SJSA1 (cell line): ENCODE results near the gene REPS1. TPM values are rescaled to one million over a fixed set of nuclear protein-coding genes. Genes with fewer than 3 reads are reported as not detected.

Experiments used
- DNase-seq, 2 experiments: peaks; one replicate each; pipeline ENCODE4 v3.0.0-alpha.2; 2015 to 2020; ENCODE audit warnings: low spot score in 2 of 2, low read depth in 1 of 2
- H3K27ac ChIP-seq: fragments of 250-450 bp; sonication (Bioruptor Pico); 2 replicates; pipeline ENCODE4 v1.5.1; 2020; ENCODE audit warnings: mild to moderate bottlenecking, moderate library complexity
- H3K27me3 ChIP-seq: fragments of 250-450 bp; sonication (Bioruptor Pico); replicated peaks from 2 replicates; pipeline ENCODE4 v1.5.1; 2020; ENCODE audit warnings: mild to moderate bottlenecking, moderate library complexity
- H3K36me3 ChIP-seq: fragments of 250-450 bp; sonication (Bioruptor Pico); 2 replicates; pipeline ENCODE4 v1.5.1; 2020; ENCODE audit warnings: mild to moderate bottlenecking
- H3K4me1 ChIP-seq: fragments of 250-450 bp; sonication (Bioruptor Pico); replicated peaks from 2 replicates; pipeline ENCODE4 v1.6.1; 2021; ENCODE audit warnings: mild to moderate bottlenecking
- H3K4me3 ChIP-seq: fragments of 250-450 bp; sonication (Bioruptor Pico); 2 replicates; pipeline ENCODE4 v1.5.1; 2020; ENCODE audit warnings: mild to moderate bottlenecking
- H3K9me3 ChIP-seq: fragments of 250-450 bp; sonication (Bioruptor Pico); replicated peaks from 2 replicates; pipeline ENCODE4 v1.5.1; 2020; ENCODE audit warnings: mild to moderate bottlenecking
- total RNA-seq: library from RNA; depleted of rRNA; stranded (reverse); fragments of >200 nt; shearing (Covaris generic); gene quantifications from 2 replicates; pipeline ENCODE4 v1.2.3, GENCODE V29; 2014

REPS1 gene
- total RNA-seq, 1 experiment from 2014 or later = 27.1 TPM

- no peaks in the 10 kb centered on the region for H3K27me3 ChIP-seq
- H3K27ac ChIP-seq = no peak overlapping the region
- H3K36me3 ChIP-seq = peaks cover 34% of the 10 kb centered on the region
- no peaks in the 10 kb centered on the region for H3K9me3 ChIP-seq
- H3K4me3 ChIP-seq = no peak overlapping the region
- DNase-seq = no peak
- H3K4me1 ChIP-seq = no peaks in the 10 kb centered on the region
Measured at GRCh38 chr6:138914701-138915100, 73.4 kb downstream of the REPS1 start.

GRCh38 chr6:138912308-138912707 lies 75.7 kb downstream of the REPS1 start:
- peaks cover 40% of the 10 kb centered on the region for H3K36me3 ChIP-seq
- H3K4me1 ChIP-seq = no peaks in the 10 kb centered on the region
- H3K27me3 ChIP-seq = no peaks in the 10 kb centered on the region
- no peak overlapping the region for H3K27ac ChIP-seq
- H3K9me3 ChIP-seq = no peaks in the 10 kb centered on the region
- no peak overlapping the region for H3K4me3 ChIP-seq
- DNase-seq = no peak

GRCh38 chr6:138909975-138910374 lies 78.1 kb downstream of the REPS1 start:
- peaks cover 45% of the 10 kb centered on the region for H3K36me3 ChIP-seq
- no peaks in the 10 kb centered on the region for H3K27me3 ChIP-seq
- no peak for DNase-seq
- H3K4me3 ChIP-seq = no peak overlapping the region
- H3K27ac ChIP-seq = no peak overlapping the region
- H3K4me1 ChIP-seq = no peaks in the 10 kb centered on the region
- H3K9me3 ChIP-seq = no peaks in the 10 kb centered on the region

- Histone ChIP-seq H3K36me3 (peaks cover 45% of the 10 kb centered on the region), H3K4me3 (no peak overlapping the region), H3K4me1 (no peaks in the 10 kb centered on the region), H3K9me3 (no peaks in the 10 kb centered on the region), H3K27me3 (no peaks in the 10 kb centered on the region), H3K27ac (no peak overlapping the region)
- DNase-seq = no peak
Measured at GRCh38 chr6:138909511-138909910, 78.5 kb downstream of the REPS1 start.

GRCh38 chr6:138907167-138907566 lies 80.9 kb downstream of the REPS1 start:
- no peaks in the 10 kb centered on the region for H3K9me3 ChIP-seq
- H3K4me1 ChIP-seq = no peaks in the 10 kb centered on the region
- peaks cover 44% of the 10 kb centered on the region for H3K36me3 ChIP-seq
- H3K27me3 ChIP-seq = no peaks in the 10 kb centered on the region
- DNase-seq = no peak
- no peak overlapping the region for H3K27ac ChIP-seq
- no peak overlapping the region for H3K4me3 ChIP-seq

GRCh38 chr6:138897031-138897430 lies 91.0 kb downstream of the REPS1 start:
- Histone ChIP-seq H3K27ac (no peak overlapping the region), H3K4me1 (peaks cover 1% of the 10 kb centered on the region; the same call in 1 of the 2 replicates), H3K36me3 (no peaks in the 10 kb centered on the region), H3K27me3 (no peaks in the 10 kb centered on the region), H3K4me3 (no peak overlapping the region), H3K9me3 (no peaks in the 10 kb centered on the region)
- no peak for DNase-seq

GRCh38 chr6:138896104-138896756 lies 91.8 kb downstream of the REPS1 start:
- Histone ChIP-seq H3K4me1 (peaks cover 4% of the 10 kb centered on the region; the same call in 1 of the 2 replicates), H3K27ac (no peak overlapping the region), H3K36me3 (no peaks in the 10 kb centered on the region), H3K4me3 (no peak overlapping the region), H3K27me3 (no peaks in the 10 kb centered on the region), H3K9me3 (no peaks in the 10 kb centered on the region)
- no peak for DNase-seq

GRCh38 chr6:138891255-138891986 lies 96.6 kb downstream of the REPS1 start:
- no peaks in the 10 kb centered on the region for H3K27me3 ChIP-seq
- H3K36me3 ChIP-seq = no peaks in the 10 kb centered on the region
- peak in 1 of 2 experiments; percentile 11 for DNase-seq
- no peaks in the 10 kb centered on the region for H3K9me3 ChIP-seq
- no peak overlapping the region for H3K4me3 ChIP-seq
- peaks cover 4% of the 10 kb centered on the region; the same call in 1 of the 2 replicates for H3K4me1 ChIP-seq
- H3K27ac ChIP-seq = no peak overlapping the region

- Histone ChIP-seq H3K4me1 (no peaks in the 10 kb centered on the region), H3K27me3 (no peaks in the 10 kb centered on the region), H3K36me3 (no peaks in the 10 kb centered on the region), H3K9me3 (no peaks in the 10 kb centered on the region), H3K4me3 (no peak overlapping the region), H3K27ac (no peak overlapping the region)
- DNase-seq = no peak
Measured at GRCh38 chr6:138885156-138885819, 102.8 kb downstream of the REPS1 start.

- no peaks in the 10 kb centered on the region for H3K27me3 ChIP-seq
- no peaks in the 10 kb centered on the region for H3K4me1 ChIP-seq
- no peak overlapping the region for H3K27ac ChIP-seq
- H3K9me3 ChIP-seq = no peaks in the 10 kb centered on the region
- no peak overlapping the region for H3K4me3 ChIP-seq
- no peak for DNase-seq
- H3K36me3 ChIP-seq = no peaks in the 10 kb centered on the region
Measured at GRCh38 chr6:138882369-138883017, 105.6 kb downstream of the REPS1 start.

GRCh38 chr6:138873191-138873590 lies 114.9 kb downstream of the REPS1 start:
- Histone ChIP-seq H3K36me3 (no peaks in the 10 kb centered on the region), H3K27ac (no peak overlapping the region), H3K4me3 (no peak overlapping the region), H3K9me3 (no peaks in the 10 kb centered on the region), H3K27me3 (no peaks in the 10 kb centered on the region; the same call in 1 of the 2 replicates), H3K4me1 (no peaks in the 10 kb centered on the region)
- no peak for DNase-seq

GRCh38 chr6:138869398-138869797 lies 118.7 kb downstream of the REPS1 start:
- H3K4me1 ChIP-seq = no peaks in the 10 kb centered on the region
- no peak overlapping the region for H3K4me3 ChIP-seq
- H3K36me3 ChIP-seq = no peaks in the 10 kb centered on the region
- H3K27ac ChIP-seq = no peak overlapping the region
- no peak for DNase-seq
- no peaks in the 10 kb centered on the region; the same call in 1 of the 2 replicates for H3K27me3 ChIP-seq
- H3K9me3 ChIP-seq = no peaks in the 10 kb centered on the region

GRCh38 chr6:138868181-138868580 lies 119.9 kb downstream of the REPS1 start:
- H3K4me3 ChIP-seq = no peak overlapping the region
- no peaks in the 10 kb centered on the region; the same call in 1 of the 2 replicates for H3K27me3 ChIP-seq
- no peaks in the 10 kb centered on the region for H3K36me3 ChIP-seq
- no peaks in the 10 kb centered on the region for H3K4me1 ChIP-seq
- H3K9me3 ChIP-seq = no peaks in the 10 kb centered on the region
- no peak overlapping the region for H3K27ac ChIP-seq
- no peak for DNase-seq
